GM12864 (cell line): ENCODE results near the gene YRDC.
A peak's percentile ranks its signal among the peaks of the same experiment; 100 is the strongest.

Experiments
- DNase-seq: peaks from one replicate; pipeline ENCODE4 v3.0.0-alpha.2; 2011; ENCODE audit warnings: low read depth
- H3K4me3 ChIP-seq: 2 replicates; pipeline ENCODE4 v1.5.1; 2011; ENCODE audit warnings: mild to moderate bottlenecking, low read depth, low read length, control low read depth
- TF ChIP-seq, protein P1 (sequence below): IDR thresholded peaks from 2 replicates; pipeline ENCODE4 v1.5.1; 2011; ENCODE audit warnings: low read depth, mild to moderate bottlenecking, moderate library complexity, low read length, control low read depth, inconsistent platforms; ENCODE audit errors: missing control alignments

The YRDC gene

DNA sequence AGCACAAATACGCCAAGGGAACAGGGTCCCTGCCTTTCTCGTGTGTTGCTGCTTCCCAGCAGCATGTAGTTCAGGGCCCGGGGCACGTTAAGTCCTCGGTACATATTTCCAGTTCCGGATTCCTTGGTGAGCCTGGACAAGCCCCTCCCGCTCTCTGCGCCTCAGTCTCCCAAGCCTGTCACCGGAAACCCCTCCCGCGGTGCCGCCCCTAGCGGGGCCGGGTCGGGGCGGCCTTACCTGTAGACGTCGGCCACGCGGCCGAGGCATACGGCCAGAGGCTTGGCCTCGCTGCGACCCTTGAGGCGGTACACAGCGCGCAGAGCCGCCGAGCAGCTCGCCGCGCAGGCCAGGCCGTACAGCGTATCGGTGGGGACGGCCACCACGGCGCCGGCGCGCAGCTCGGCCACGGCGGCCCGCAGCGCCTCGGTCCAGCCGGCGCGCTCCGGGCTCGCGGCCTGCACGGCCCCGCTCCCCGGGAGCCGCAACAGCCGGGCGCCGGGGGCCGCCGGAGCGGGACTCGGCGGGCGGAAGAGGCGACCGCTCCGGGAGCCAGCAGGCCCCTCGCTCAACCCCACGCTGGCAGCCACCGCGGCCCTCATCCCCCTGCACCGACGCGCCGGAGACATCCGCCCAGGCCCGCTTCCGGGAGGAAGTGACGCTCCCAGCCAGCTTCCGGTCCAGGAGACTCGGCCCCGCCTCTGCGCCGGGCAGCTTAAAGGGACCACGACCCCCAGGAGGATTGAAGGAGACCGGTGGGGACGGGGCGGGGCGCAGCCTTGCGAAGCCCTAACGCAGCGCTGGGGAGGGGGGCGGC is at the start of gene YRDC, which contains the start of gene C1orf122:
Gene YRDC (minus strand): TSS at position 654 of the 814 bp plus-strand sequence. CDS start 28 bp downstream, at position 626.
Gene C1orf122 (plus strand): TSS at position 236 of the 814 bp plus-strand sequence. CDS start 615 bp downstream, outside the sequence.
- peak; percentile 70 for DNase-seq
- TF ChIP-seq, protein P1, sequence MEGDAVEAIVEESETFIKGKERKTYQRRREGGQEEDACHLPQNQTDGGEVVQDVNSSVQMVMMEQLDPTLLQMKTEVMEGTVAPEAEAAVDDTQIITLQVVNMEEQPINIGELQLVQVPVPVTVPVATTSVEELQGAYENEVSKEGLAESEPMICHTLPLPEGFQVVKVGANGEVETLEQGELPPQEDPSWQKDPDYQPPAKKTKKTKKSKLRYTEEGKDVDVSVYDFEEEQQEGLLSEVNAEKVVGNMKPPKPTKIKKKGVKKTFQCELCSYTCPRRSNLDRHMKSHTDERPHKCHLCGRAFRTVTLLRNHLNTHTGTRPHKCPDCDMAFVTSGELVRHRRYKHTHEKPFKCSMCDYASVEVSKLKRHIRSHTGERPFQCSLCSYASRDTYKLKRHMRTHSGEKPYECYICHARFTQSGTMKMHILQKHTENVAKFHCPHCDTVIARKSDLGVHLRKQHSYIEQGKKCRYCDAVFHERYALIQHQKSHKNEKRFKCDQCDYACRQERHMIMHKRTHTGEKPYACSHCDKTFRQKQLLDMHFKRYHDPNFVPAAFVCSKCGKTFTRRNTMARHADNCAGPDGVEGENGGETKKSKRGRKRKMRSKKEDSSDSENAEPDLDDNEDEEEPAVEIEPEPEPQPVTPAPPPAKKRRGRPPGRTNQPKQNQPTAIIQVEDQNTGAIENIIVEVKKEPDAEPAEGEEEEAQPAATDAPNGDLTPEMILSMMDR, result no peak
- H3K4me3 ChIP-seq, result peak within 1 kb of the TSS; percentile 65

- TF ChIP-seq, protein P1, result no peak
- no peak overlapping the region for H3K4me3 ChIP-seq
- DNase-seq, result no peak
Observed at GRCh38 chr1:37854406-37854805, 46.4 kb upstream of the YRDC start.

DNA sequence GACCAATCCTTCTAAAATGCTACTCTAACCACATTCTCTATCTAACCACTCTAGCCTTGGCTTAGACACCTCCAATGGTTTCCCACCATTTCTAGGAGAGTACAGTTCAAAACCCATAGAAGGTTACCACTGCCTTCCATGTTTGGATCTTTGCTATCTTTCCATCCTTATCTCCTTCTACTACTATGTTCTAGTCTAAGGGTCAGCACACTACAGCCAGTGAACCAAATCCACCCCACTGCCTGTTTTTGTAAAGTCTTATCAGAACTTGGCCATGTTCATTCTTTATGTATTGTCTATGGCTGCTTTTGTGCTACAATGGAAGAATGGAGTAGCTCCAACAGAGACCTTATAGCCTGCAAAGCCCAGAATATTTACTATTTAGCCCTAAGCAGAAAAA is 45.1 kb upstream of the YRDC start:
- TF ChIP-seq, protein P1, result no peak
- H3K4me3 ChIP-seq, result no peak overlapping the region
- no peak for DNase-seq

- H3K4me3 ChIP-seq, result no peak overlapping the region
- TF ChIP-seq, protein P1, result no peak
- DNase-seq, result no peak
Observed at GRCh38 chr1:37851782-37852210, 43.8 kb upstream of the YRDC start.

- TF ChIP-seq, protein P1, result no peak
- DNase-seq, result no peak
- no peak overlapping the region for H3K4me3 ChIP-seq
Observed at GRCh38 chr1:37851262-37851661, 43.3 kb upstream of the YRDC start.

- no peak overlapping the region for H3K4me3 ChIP-seq
- DNase-seq, result no peak
- TF ChIP-seq, protein P1, result no peak
Observed at GRCh38 chr1:37850352-37850955, 42.4 kb upstream of the YRDC start.
